Measurements from ENCODE around the gene TBC1D9B.

- TF ChIP-seq POLR2A (IDR thresholded peaks at IDR 0.05) (no peak), CTCF (IDR thresholded peaks at IDR 0.05) (no peak), POLR2AphosphoS5 (IDR thresholded peaks at IDR 0.05) (no peak)
Observed at GRCh38 chr5:179860301-179860700, 47.4 kb downstream of the TBC1D9B start.
